GDM1 (cell line): ENCODE measurements around the gene NRCAM.
A peak's percentile ranks its signal among the peaks of the same experiment; 100 is the strongest.

ENCODE experiments used
- DNase-seq: peaks from one replicate; lab custom pipeline; 2025; lab: John Stamatoyannopoulos, UW

NRCAM gene

DNA sequence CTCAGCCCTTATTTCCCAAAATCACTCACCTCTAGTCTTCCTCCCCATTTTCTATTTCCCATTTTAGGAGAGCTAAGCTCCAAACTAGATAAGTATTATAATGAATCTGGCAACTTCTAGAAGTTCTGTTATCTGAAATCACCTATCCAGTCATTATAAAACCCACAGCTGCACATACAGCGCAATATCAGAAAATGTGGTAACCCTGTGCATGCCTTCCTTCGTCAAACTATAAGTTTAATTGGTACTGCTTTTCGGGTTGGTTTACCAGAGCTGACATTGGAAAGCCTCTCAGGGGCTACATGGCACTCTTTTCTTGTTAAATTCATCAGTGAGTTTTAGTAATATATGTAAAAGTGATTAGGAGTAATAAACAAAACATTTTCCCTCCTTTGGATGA lies 327.7 kb downstream of the NRCAM start:
- no peak for DNase-seq

DNA sequence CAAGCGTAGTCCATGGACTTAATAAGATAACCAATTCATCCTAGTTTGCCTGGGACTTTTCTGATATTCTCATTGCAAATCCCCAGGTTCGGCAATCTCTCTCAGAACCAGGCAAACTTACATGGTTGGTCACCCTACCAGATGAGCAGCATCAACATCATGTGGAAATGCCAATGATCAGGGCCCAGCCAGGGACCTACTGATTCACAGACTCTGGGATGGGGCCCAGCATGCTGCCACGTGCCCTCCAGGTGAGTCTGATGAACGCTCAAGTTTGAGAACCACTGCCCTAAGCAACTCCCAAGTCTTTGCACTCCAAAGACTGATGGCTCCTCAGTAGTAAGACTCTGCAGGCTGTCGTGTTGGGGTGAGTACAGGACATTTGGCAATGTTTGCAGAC lies 328.8 kb downstream of the NRCAM start:
- no peak for DNase-seq

DNA sequence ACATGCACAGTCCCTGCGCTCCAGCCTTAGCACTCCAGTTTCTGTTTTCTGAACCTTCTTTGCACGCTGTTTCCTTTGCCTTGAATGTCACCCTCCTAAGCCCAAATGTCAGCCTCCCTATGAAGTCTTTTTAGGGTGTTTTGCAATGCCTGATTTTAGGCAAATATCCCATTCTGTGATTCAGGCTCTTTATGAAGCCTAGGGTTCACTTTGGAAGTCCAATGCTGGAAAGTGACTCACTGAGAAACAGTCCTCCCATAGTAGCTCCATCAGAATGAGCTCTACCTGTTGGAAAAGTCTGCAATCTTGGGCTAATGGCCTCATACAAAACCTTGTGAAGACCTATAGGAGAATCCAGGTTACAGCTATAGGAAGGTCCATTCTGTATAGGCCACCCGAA lies 331.4 kb downstream of the NRCAM start:
- no peak for DNase-seq

DNA sequence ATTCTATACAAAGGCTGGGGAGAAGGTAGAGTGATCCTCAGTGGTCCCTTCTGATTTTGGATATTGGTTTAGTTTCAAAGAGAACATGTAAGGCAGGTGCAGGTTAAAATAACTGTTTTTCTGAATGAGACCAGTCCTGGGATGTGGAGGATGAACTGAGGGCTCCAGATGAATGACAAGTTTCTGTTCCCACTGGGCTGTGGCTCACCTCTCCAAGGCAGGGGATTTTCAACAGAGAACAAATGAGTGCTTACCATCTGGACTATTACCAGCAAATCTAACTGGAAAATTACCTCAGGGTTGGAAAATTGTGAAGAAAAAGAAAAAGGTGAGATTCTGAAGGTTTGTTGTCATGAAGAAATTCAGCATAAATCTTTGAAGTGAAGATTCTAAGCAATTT lies 334.1 kb downstream of the NRCAM start:
- DNase-seq: no peak

DNA sequence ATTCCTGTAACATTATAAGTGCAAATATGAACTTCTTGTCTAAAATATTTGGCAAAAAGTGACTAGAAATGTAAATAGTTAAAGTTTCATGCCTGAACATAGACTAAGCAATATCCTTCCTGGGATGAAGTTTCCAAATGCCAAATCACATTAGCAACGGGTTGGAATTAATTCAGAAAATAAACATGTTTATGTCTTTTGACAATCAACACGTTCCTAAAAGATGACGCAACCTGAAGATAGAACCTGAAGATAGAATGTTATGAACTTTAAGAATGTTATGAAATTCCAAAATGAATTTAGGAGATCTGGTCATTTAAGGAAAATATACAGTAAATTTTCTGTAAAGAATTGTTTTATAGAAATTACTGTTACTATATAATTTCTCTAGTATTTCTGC lies 335.3 kb downstream of the NRCAM start:
- no peak for DNase-seq

DNA sequence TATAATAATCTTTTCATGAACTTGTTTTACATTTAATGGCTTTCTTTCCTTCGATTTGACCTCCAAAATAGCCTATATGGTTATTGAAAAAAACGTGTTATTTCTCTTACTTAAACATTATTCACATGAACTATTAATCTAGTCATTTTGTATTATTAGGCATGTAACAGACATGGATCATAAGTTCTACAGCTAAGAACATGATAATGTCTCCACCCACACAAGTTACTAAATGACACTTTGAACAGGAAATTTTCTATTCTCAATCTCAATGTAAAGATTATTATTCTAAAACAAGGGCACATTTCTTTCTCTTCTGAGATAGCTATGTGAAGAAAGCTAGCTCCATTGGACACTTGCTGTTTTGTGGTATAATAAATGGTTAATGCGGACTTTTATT lies 336.0 kb downstream of the NRCAM start:
- no peak for DNase-seq

DNA sequence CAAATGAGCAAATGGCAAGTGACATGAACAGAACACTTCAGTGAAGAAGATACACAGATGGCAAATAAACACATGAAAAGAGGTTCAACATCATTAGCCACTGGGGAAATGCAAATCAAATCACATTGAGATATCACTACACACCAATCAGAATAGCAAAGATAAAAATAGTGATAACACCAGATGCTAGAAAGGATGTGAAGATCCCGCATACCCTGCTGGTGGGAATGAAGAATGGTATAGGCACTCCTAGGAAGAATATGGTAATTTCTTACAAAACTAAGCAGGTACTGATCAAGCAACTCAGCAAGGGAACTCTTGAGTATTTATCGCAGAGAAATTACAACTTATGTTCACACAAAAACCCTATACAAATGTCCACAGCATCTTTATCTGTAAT lies 337.3 kb downstream of the NRCAM start:
- DNase-seq: no peak

DNA sequence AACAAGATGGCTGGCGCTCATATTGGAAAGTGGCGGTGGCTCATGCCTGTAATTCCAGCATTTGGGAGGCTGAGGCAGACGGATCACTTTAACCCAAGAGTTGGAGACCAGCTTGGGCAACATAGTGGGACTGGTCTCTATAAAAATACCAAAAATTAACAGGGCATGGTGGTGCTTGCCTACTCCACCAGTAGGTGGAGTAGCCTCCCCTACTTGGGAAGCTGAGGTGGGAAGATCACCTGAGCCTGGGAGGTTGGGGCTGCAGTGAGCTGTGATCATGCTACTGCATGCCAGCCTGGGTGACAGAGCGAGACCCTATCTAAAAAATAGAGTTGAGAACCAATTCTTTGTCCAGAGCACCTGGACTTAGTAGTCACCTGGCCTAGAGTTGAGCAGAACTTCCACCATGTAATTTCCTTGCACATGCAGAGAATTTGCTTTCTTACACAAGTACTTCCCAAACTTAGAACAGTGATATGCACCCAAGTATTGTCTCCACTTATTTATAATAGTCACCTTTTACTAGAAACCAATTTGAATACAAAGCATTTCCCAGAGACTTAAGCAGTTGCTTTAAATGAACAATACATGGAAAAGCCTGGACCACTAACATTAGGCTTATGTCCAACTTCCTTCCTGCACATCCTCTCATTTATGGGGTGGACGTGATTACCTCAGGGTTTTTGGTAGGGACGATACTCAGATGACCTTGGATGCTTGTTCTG lies 342.0 kb downstream of the NRCAM start:
- peak; percentile 26 for DNase-seq

DNA sequence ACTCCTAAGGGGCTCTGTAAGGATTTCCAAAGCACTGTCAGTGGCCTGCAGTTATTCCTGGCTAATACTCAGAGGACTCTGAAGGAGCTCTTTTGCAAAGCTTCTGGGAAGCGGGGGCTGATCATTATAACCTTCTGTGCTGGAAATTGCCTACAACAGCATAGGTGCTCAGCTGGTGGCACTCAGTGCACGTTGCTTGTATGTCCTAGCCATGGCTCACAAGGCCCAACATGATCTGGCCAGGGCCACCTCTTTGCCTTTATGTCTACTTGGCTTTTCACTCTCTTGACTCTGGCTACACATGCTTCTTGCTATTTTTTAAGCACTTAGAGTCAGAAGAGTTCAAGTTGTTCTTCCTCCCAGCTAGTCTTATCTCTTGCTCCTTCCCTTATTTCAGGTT lies 343.6 kb downstream of the NRCAM start:
- DNase-seq: no peak

DNA sequence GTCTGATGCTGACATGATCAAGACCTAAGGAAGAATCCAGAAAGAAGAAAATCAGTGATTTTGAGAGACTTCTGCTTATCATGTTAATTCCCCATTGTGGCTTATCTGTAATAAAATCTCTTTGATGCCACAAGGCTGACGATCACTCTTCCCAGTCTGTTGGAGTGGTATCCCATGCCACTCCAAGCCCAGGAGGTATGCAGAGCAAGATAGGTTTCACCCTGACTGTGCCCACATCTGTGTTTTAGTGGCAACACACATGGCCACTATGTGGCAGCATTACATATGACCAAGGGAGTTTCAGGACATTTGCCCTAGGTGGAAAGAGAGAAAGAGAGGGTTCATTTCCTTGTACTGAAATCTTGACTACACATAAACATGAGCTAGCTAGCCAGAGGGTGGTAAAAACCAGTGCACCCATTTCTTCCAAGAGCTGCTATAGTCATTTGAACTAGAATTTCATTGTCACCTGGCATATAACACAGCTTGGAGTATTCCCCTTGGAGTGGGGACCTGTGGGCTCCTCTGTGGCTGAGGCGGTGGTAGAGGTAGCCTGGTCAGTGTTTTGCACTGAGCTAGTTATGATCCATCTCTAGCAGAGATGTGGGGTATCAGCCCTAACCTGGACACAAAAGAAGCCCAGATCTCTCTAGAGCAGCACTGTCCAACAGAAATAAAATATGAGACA lies 346.9 kb downstream of the NRCAM start:
- peak; percentile 1 for DNase-seq

DNA sequence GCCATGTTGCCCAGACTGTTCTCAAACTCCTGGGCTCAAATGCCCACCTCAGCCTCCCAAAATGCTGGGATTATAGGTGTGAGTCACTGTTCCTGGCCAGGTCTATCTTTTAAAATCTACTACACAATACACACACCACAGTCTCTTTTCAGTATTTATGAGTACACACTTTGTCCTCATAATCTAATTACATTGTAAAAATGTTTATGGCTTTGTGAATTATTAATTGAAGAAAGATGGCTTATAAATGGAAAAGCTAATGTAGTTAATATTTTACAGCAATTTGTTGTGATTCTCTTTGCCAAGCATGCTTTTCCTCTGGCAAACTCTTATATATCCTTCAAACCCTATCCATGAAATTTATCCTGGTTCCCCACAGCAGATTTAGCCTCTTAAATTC lies 348.1 kb downstream of the NRCAM start:
- DNase-seq: no peak

DNA sequence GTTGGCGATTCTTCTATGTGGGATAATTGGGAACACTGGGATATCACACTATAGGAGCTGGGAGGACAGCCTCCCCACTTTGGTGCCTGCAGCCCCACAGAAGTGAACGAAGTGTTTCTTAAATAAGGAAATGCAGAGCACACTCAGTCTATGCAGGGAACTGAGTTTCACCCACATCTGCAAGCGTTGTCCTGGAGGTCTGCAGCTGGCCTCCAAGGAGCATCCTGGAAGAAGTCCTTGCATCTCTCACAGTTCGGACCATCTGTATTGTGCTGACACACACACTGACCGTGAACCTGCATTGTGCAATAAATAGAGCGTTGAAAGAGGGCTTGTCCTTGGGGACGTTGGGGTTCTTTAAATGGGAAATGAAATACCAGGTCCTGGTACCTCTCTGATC lies 351.9 kb downstream of the NRCAM start:
- no peak for DNase-seq

DNA sequence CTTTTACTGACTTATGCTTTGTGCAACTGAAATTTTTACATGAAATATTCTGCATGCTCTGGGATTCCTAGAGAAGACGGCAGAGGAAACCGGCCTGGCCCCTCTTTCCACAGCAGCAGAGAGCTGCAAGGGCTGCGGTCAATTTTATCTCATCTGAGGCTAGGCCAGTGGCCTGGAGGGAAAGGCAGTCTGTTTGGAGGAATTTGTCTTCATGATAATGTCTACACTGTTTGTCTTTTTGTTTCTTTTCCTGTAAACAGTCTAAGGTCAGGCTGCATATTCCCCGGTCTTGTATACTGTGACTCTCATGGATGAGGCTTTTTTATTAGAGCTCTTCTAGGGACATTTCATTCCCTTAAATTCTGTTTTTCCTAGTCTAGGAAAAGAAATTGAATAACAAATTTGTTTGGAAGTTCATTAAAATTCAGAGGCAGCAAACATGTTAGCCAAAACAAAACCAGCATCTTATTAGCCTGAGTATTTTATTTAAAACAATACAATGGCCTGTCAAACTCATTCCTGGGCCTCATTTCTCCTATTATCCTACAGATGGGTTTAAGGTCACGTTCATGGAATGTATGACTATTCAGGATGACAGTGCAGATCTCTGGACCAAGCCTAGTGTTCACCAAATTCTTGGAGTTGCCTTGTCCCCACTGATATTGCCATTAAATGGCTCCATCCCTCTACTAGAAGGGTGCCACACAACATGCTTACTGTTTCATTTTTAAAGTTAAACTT lies 352.5 kb downstream of the NRCAM start:
- no peak for DNase-seq

DNA sequence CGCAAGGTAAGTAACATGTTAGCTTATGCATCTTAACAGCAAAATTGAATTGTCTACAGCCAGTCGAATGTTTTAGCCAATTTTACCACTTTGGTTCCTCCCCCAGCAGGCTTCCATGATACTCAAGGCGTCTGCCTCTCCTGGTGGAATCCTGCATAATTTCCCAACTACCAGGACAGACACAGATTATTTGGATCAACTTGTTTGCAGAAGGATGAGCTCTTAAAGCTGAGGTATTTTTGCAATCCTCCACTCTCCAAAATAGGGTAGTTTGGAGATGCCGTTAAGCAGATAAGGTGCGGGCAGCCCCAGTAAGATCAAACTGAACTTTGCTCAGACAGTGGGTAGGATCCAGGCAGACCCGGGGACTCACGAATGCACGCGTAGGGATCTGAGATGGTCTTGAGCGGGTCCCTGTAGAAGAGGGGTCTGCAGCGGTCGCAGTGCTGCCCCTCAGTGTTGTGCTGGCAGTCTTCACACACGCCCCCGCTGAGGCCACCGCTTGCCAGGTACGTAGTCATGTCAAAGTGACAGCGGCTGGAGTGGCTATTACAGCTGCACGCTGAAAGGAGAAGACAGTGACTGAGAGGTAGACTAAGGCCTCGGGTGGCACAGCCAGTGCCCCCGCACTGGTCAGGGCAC lies 353.4 kb downstream of the NRCAM start:
- DNase-seq: no peak

DNA sequence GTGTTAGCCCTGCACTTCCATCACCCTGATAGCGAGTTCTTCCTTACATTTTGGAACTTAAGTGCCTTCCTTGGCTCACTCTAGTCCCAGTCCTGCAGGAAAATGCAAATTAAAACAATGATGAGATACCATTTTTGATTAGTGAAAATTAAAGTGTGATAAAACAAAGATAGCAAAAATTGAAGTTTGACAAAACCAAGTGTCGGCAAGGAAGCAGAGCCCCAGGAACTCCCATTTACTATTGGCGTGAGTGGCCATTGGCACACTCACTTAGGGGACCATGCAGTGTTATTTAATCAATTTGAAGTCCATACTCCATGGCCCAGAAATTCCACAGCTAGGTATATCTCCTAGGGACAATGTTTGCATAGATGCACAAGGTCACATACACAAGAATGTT lies 354.5 kb downstream of the NRCAM start:
- no peak for DNase-seq

DNA sequence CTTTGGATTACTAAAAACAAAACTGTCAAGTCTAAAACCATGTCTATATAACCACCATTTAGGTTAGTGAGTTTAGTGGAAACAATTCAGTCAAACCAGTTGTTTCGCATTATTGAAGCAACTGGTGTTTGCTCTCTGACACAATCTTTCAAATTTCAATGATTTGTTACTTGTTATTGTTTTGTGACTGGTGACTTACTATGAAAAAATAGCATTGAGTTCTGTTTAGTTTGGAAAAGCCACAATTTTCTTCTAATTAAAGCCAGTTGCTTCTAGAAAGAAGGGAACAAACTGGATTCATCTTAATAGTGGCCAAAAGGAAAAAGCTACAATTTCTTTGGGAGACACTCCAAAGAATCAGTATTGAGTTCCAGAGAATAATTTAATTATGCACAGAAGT lies 356.5 kb downstream of the NRCAM start:
- no peak for DNase-seq

DNA sequence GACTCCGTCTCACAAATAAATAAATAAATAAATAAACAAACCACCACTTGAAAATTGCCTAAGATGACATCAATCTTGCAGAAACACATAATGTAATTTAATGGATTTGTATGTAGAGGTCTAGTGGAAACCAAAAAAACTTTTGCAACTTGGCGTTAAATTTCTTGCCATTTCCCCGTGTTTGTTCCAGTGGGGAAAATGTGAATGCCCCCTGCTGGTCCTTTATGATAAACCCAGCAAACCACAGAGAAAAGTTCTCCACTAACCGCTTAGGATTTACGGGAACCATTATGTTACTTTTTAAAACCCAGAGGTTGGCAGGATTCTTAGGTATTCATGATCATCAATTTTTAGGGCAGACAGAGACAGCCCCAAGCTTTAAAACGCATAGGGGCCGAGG lies 358.5 kb downstream of the NRCAM start:
- no peak for DNase-seq
